GM19397 (cell line): ENCODE measurements around the gene CDKAL1.
"Not testable (repeated sequence)": the region's sequence is repeated elsewhere in the genome, so short reads cannot be mapped to it uniquely, and the experiment has no call there.

Source experiments
- ATAC-seq: cut with Tn5 transposase; IDR thresholded peaks from one replicate; pipeline ENCODE4 v1.9.1; 2021; ENCODE audit warnings: mild to moderate bottlenecking, moderate library complexity; ENCODE audit not compliant: unreplicated experiment

The CDKAL1 gene

DNA sequence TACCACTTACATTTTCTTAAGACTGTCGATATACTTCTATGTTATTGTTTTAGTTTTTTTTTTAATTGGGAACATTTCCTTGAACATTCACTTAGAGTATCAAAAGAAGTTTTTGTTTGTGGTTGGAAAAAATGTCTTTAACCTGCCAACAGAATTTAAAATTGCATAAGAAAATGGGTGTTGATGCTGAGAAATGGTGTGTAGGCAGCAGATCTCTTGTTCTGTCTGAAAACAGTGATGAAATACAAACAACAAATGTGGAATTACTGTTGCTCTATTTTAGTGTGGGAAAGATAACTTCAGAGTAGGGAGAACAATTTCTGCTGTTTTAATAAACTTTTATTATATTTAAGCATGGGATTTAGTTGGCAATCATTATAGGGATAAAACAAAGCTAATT is 293.5 kb downstream of the CDKAL1 start:
- no peak for ATAC-seq

DNA sequence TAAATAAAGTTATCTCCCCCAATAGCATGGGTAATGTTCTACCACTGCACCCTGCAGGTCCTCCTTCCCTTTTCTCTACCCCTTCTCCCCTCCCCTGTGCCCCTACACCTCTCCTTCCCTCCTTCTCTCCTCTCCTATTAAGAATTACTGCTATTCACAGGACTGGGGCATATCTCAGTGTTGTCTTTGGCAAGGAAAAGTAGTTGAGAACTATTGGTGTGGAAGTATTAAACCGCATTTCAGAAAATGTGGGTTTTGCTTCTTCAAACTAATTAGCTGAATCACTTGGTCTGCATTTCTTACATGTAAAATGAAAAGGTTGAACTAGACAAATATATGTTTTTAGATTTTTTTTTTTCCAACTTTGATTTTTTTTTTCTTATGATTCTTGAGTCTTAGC is 296.3 kb downstream of the CDKAL1 start:
- no peak for ATAC-seq

DNA sequence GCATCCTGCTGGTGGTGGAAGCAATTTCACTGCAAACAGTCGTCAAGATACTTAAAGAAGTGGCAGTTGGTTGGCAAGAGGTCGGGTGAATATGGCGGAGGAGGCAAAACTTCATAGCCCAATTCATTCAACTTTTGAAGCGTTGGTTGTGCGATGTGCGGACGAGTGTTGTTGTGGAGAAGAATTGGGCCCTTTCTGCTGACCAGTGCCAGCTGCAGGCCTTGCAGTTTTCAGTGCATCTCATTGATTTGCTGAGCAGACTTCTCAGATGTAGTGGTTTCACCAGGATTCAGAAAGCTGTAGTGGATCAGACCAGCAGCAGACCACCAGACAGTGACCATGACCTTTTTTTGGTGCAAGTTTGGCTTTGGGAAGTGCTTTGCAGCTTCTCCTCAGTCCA is 297.0 kb downstream of the CDKAL1 start:
- not testable (repeated sequence) for ATAC-seq

DNA sequence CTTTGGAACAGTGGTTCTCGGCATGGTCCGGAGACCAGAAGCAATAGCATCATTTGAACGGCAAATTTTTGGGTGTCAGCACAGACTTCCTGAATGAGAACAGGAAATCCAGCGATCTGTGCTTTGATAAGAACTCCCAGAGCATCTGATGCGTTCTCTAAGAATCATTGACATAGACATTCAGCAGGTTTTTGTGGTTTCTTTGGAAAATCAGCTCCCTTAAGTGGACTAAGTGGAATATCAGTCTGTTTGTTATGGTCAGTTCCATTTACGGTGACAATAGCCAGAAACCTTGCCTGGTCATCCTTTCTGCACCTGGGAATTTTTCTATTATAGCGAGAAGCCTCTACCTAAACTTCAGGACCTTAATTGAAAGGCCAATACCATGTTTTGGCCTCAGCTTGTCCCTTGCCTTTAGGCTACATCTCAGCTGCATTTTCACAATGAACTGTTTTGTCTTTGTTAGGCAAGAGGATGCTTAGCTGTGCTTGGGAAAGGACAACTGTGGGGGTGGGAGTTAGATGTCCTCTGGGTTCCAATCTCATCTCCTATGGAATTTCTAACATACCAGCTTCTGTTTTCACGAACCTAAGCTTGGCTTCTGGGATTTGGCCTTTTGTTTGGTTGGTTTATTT is 299.7 kb downstream of the CDKAL1 start:
- no peak for ATAC-seq

DNA sequence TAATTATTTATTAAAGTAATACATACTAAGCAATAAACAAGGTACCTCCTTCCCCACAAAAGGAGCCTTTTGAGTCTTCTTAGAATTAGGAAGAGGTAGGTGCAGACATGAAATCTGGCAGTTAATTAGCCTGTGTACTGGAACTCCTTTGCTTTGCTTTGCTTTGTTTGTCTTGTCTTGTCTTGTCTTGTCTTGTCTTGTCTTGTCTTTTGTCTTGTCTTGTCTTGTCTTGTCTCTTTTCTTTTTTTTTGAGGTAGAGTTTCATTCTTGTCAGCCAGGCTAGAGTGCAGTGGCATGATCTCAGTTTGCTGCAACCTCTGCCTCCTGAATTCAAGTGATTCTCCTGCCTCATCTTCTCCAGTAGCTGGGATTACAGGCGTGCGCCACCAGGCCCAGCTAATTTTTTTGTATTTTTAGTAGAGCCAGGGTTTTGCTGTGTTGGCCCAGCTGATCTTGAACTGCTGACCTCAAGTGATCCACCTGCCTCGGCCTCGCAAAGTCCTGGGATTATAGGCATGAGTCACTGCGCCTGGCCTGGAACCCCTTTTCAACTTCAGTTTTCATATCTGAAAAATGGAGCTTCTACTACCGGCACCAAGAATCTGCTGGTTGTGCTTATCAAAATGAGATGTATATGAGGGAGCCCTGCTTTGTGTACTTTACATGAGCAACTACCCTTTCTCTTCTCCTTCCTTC is 301.2 kb downstream of the CDKAL1 start:
- ATAC-seq = no peak

DNA sequence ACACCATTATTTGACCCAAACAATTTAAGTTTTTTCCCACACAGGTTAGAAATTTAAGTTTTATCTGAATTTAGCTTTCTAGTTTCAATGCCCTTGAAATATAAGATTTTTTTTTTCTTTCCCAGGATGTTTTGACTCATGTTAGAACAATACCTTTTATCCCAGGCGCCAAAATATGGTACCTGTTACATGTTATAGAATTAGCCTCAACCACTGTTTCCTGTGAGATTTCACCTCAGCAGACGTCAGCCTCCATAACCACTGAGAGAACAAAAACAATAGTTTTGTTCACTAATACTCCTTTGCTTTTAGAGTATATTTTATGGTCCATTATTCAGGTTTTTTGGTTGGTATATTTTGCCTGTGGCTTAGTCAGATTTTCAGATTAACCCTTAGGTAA is 302.9 kb downstream of the CDKAL1 start:
- ATAC-seq = no peak

DNA sequence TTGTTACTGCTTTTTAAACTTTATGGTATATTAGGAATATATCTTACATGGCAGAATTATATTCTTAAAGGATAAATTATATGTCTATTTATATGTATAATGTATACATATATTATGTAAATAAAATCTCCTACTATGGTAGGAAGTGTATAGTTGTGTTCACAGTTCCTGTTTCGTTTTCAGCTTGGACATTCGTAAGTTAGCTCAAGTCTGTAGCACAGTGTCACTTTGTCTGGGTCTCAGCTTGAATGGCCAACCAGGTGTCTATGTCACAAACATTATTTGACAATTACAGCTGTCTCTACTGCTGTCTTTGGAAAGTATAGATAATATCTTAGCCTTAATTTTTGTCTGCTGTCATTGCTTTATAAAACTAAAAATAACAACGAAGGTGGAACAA is 303.9 kb downstream of the CDKAL1 start:
- no peak for ATAC-seq

DNA sequence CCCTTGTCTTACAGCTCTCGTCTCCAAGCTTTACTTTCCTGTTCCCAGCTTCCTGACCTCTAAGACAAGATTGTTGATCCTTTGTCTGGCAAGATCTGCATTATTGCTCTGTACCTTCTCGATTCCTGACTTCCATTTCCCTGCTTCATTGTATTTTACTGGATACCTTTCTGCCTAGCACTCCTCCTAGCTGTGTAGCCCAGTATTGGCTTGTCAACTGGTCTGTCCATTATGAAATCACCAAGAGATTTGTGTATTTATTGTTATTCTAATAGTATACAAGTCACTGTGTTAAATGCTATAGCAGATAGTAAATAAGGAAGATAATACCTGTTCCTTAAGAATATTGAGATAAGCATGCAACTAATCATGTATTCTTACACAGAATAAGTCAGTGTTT is 305.4 kb downstream of the CDKAL1 start:
- ATAC-seq = no peak

DNA sequence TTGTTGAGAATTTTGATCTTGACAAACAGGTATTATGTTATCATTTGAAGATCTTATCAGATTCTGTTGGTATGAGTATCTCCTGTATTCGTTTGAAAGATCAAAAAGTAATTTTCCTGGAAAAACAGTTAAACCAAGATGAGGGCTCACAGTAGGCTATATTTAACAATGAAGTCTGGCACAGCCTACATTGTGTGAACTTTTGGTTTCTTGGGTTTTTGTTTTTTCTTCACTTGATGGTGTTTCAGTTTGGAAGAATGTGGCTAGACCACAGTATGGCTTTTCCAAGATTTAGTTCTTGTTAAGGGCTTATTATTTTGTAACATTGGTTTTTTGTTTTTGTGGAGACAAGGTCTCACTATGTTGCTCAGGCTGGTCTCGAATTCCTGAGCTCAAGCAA is 306.4 kb downstream of the CDKAL1 start:
- no peak for ATAC-seq

DNA sequence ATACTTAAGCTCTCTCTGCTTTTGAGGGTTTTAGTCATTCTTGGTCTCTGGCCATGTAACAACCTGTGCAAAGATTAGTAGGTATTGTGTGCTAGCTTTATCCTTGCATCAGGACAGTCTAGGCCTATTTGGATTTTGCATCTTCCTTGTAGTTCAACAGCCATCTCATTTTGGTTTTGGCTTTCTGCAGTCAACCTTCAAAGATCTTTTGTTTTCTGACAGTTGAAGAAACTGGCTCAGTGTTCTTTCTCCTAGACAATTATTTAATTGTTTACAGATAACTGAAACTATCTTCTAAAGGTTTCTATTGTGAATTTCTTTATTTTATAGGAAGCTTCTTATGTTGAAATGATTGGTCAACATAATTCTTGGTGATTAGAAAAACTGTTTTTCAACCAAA is 307.5 kb downstream of the CDKAL1 start:
- no peak for ATAC-seq

DNA sequence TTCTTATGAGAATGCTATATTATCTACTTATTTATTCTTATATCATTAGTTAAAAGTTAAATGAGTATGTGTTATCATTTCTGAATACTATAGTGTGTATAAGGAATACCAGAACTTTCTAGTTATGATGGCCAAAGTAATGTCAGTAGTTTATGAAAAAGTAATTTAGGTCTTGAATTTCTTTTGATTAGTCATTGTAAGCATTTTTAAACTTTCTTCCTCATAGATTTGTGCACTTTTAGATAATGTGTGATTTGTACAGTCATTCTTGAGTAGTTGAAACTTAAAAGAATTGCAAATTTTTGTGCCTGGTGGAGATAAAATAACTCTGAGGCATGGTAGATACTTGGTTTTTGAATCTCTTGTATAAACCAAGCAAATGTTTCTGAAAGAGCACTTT is 311.3 kb downstream of the CDKAL1 start:
- no peak for ATAC-seq

DNA sequence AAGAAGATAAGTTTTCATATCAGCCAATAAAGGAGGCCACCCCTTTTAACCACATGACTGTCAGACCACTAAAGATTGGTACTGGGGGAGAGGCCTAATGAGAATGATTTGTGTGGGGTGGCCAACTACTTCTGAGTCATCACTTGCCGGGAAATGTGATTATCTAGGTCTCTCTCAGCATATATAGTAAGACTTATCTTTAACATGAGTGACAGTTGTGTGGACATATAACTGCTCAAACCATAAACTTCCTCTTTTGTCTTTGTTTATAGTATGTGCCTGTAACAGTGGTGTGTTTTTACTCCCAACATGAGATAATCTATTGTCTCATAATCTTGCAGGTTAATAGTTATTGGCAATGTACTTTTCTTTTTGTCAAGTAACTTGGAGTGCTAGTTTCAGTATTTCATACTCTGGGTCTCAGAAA is 312.4 kb downstream of the CDKAL1 start:
- ATAC-seq = no peak

DNA sequence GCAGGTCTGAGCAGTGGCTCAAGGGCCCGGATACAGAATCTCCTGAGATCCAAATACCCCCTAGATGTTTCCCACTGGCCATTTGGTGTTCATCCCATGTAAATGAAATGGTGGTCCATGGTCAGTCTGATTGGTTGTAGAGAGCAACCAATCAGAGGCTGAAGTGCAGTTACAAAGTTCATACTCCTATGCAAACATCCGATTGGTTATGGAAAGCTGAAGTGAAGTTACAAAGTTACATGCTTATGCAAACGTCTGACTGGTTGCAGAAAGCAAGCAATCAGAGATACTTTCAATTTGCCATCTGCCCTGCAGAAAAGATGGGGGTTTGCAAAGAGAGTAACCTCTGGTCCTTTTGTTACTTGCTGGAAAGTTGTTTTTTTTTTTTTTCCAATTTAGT is 313.6 kb downstream of the CDKAL1 start:
- ATAC-seq = no peak

DNA sequence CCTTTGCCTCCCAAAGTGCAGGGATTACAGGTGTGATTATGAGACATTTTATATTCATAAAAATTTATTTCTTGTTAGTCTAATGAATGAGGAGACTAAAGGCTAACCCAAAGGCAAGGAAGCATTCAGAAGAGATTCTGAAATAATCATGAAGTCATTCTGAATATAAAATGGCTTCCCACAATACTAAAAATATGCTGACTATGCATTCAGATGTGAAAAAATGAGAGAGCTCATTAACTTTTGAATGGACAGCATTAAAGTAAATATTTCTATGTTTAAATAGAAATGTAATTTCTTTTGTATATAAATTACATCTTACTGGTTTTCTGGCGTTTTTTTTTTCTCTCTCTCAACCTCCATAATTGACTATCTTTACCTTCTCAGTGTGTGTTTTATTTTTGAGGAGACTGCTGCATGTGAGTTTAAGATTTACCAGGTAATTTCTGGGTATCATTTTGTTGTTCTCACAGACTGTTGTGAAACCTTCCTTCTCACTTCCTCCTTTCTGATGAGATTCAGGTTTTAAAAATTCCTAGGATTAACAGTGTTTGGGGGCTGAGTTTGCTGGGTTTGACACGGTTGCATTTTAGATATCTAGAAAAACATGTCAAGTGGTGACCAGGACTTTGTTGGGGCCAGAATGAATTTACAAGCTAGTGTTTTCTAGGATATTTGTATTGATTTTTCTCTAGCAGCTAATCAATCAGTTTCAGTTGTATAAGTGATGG is 316.6 kb downstream of the CDKAL1 start:
- ATAC-seq = no peak

DNA sequence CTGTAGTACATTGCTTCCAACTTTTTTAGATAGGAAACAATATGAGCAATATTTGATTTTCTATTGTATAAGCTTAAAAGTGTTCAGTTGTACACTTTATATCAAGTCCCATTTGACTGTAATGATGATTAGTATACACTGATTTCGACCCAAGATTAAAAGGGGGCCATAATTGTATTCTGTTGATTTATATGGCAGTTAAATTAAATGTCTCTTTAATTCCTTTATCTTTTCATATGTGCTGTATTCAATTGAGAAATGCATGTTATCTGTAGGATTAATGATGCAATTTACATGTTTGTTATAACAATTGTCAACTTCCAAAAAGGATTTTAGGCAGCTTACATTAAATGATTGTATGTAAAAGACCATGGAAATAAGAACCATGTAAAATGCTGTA is 317.5 kb downstream of the CDKAL1 start:
- no peak for ATAC-seq

DNA sequence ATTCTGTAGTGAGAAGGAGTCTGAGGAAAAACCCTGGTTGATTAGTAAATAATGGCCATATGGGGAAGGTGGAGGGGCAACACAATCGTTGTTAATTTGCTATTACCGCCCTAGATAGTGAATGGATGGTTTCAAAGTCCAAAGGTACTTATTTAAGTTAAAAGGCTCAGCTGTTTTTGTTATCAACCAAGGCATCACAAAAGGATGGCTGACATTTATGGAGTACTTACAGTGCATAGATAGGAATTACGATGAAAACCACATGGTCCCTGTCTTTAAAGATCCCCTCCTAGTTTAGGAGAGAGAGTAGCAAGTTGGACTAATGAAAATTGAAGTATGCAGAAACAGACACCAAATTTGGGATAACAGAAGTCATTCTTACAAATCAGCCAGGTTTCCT is 319.6 kb downstream of the CDKAL1 start:
- ATAC-seq = no peak

DNA sequence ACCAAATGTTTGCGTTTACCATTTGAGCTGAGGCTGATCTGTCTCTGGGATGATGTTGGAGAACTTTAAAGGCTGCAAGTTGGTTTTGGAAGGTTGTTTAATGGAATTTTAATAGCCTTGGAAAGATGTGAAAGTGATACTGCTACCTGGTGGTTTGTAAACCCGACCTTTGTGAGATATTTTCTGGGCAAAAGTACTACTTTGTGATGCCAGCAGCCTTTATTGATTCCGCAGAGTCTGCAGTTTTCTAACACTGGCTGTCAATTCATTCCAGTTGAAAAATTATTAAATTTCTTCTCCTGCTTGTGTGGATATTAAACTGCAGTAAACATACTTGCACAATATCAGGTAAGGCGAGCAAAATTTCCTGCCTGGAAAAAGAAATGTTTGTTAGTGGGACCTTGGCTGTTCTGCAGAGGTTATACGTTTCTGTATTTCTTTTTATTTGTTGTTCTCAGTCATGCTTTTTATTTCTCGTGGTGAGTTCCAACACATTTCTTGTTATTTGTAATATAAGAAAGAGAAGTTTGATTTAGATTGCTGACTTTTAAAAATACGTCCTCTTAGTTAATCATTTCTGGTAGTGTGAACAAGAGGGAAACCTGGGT is 322.5 kb downstream of the CDKAL1 start:
- no peak for ATAC-seq

DNA sequence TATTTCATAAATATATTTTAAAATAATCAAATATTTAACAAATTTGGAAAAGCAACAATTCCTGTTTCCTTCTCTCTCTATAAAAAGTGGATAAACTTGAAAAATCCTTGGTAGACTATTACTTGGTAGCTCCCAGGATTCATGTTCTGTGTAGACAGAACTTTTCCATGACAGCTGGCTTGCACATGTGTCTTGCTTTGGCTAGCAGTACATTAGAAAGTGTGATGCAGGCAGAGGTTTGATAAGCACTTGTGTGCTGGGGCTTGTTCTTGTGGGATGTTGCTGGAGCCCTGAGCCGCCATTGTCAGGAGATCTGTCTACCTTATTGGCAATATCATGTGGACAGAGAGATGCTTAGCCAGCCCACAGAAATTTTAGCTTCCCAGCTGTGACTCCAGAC is 327.2 kb downstream of the CDKAL1 start:
- no peak for ATAC-seq

DNA sequence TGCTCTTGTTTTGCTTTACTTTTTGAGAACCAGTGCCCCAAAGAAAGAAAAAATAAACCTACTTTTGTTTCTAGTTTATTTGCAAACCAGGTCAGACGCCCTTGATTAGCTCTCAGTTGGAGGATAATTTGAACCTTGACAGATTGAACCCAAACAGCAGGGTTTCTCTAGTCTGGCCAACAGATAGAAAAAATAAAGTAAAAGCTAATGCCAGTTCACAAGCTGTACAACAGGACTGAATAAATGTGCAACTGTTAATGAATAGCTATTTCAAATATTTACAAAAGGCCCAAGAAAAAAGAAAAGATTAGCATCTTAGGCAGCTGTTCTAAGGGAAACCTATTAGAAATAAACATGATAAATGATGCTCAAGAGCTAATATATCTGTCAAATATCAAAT is 331.8 kb downstream of the CDKAL1 start:
- ATAC-seq = no peak

DNA sequence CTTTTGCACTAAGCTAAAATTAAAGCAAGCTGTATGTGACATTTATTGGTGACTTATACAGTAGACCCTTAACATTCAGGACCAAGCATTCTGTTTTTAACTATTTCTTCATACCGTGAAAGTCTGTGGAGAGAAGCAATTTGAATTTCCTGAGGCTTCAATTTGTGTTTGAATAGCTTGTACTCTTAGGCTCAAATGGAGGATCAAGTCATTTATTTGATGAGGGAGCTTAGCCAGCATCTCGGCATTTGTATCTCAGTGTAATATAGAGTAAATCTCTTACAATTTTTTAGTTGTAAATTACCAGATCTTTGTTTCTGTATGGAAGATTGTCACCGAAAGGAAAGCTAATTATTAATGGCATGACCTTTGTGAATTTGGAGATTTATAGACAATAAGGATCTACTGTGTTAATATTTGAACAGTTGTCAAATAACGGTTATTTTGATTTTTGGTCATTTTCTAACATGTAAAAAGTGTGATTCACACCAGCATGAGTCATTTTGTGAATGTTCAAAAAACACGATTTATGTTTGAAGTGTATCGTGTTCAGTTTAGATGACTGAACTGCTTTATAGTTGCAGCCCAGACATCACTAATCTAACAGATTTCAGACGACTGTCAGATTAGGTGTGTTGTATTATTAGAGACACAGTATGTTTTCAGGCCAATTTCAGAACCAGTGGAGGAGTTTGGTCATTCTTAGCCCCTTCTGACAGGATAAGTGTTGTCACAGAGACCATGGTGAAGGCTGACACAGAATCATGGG is 332.9 kb downstream of the CDKAL1 start:
- ATAC-seq = no peak
